CD4-positive, alpha-beta T cell (primary cell): ENCODE data around the gene PNPLA1. TPM values are rescaled to one million over a fixed set of nuclear protein-coding genes. Genes with fewer than 3 reads are reported as not detected.

Experiments used
- ATAC-seq: fragments of 200-7000 bp; cut with Tn5 transposase; one replicate; pipeline ENCODE4 v1.10.0; 2022; ENCODE audit warnings: mild to moderate bottlenecking; ENCODE audit not compliant: poor library complexity
- CTCF ChIA-PET: fragments of 350-600 bp; sonication (Branson Sonifier 250); formaldehyde crosslinking; loops from one replicate; lab custom pipeline; 2021; ENCODE audit warnings: antibody characterized with exemption, inconsistent platforms; lab: Charles Lee
- POLR2A ChIA-PET: fragments of 350-600 bp; sonication (Branson Sonifier 250); formaldehyde crosslinking; loops from one replicate; lab custom pipeline; 2021; ENCODE audit warnings: antibody characterized with exemption, inconsistent platforms; lab: Charles Lee
- DNase-seq, 14 experiments: peaks; one replicate each; pipeline ENCODE4 v3.0.0-alpha.2; 2013 to 2020; ENCODE audit warnings: mixed read lengths in 2 of 14
- H3K27ac ChIP-seq, 2 donors: one replicate each; pipeline versions ENCODE4 v1.5.1 to v1.7.0; 2013; ENCODE audit warnings: low read length in 2 of 2, low read depth in 1 of 2, mild to moderate bottlenecking in 1 of 2
- H3K27me3 ChIP-seq, 2 experiments: 1 replicate in 1 of 2; 2 replicates in 1 of 2; pipeline versions ENCODE4 v1.6.1 to v1.7.0; 2013; ENCODE audit warnings: low read length in 2 of 2, control low read depth in 1 of 2, mild to moderate bottlenecking in 1 of 2, moderate library complexity in 1 of 2; ENCODE audit not compliant: insufficient read depth in 2 of 2, control insufficient read depth in 1 of 2
- H3K36me3 ChIP-seq: one replicate; pipeline ENCODE4 v1.6.1; 2013; ENCODE audit warnings: low read length, control low read depth; ENCODE audit not compliant: insufficient read depth
- H3K4me1 ChIP-seq: one replicate; pipeline ENCODE4 v1.6.1; 2013; ENCODE audit warnings: low read length, control low read depth; ENCODE audit not compliant: insufficient read depth
- H3K4me3 ChIP-seq: one replicate; pipeline ENCODE4 v1.5.1; 2013; ENCODE audit warnings: mild to moderate bottlenecking, low read length, moderate library complexity
- H3K9me3 ChIP-seq, 2 experiments: 1 replicate in 1 of 2; 2 replicates in 1 of 2; pipeline versions ENCODE4 v1.6.1 to v1.7.0; 2013; ENCODE audit warnings: low read length in 2 of 2, mild to moderate bottlenecking in 2 of 2, control low read depth in 1 of 2, moderate library complexity in 1 of 2; ENCODE audit not compliant: control insufficient read depth in 1 of 2, insufficient read depth in 1 of 2
- H3K27ac Mint-ChIP-seq: one replicate; pipeline ENCODE4 v1.8.0; 2020; ENCODE audit warnings: mixed read lengths
- H3K27me3 Mint-ChIP-seq: one replicate; pipeline ENCODE4 v1.8.0; 2021; ENCODE audit warnings: mixed read lengths
- H3K36me3 Mint-ChIP-seq: one replicate; pipeline ENCODE4 v1.8.0; 2021; ENCODE audit warnings: low read depth, mixed read lengths
- H3K4me1 Mint-ChIP-seq: one replicate; pipeline ENCODE4 v1.8.0; 2021; ENCODE audit warnings: low read depth, mixed read lengths
- H3K4me3 Mint-ChIP-seq: one replicate; pipeline ENCODE4 v1.8.0; 2020; ENCODE audit warnings: mild to moderate bottlenecking, mixed read lengths
- H3K9me3 Mint-ChIP-seq: one replicate; pipeline ENCODE4 v1.8.0; 2020; ENCODE audit warnings: mixed read lengths
- intact Hi-C, 2 experiments: fragments of 100-400 bp; cut with DNase I in 1 of 2; cut with micrococcal nuclease in 1 of 2; formaldehyde crosslinking; loops; one replicate each; pipeline versions ENCODE4 v1.15.1 to v1.9.0; 2023 to 2025; cut with DNase I, micrococcal nuclease
- total RNA-seq, 174 experiments: library from RNA in 2 of 174; stranded (reverse) in 2 of 174; gene quantifications; one replicate each; pipeline ENCODE4 v1.2.3 and lab custom pipeline; 2021 to 2026
- TF ChIP-seq, protein P1 (sequence below): fragments of 200-600 bp; IDR thresholded peaks from one replicate; pipeline ENCODE4 v1.8.0; 2022; ENCODE audit warnings: antibody characterized with exemption, mild to moderate bottlenecking

The PNPLA1 gene
- total RNA-seq, 2 experiments from 2014 or later, result 0.17 TPM; not detected in 1

DNA sequence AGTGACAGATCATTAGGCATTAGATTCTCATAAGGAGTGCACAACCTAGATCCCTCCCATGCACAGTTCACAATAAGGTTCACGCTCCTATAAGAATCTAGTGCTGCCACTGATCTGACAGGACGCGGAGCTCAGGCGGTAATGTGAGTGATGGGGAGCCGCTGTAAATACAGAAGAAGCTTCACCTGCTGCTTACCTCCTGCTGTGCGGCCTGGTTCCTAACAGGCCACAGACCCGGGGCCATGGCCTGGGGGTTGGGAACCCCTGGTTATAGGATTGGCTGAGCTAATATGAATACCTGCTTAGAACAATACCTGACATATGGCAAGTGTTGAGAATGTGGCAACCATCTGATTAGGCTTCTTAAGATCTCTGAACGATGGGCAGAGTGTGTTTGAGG lies 2.4 kb downstream of the PNPLA1 start:
- H3K4me3 ChIP-seq, result no peak overlapping the region
- Mint-ChIP-seq H3K4me3 (no peak overlapping the region), H3K27ac (no peak overlapping the region), H3K27me3 (peaks cover 27% of the 10 kb centered on the region), H3K4me1 (no peaks in the 10 kb centered on the region), H3K9me3 (no peaks in the 10 kb centered on the region), H3K36me3 (no peaks in the 10 kb centered on the region)
- no peak for ATAC-seq
- ChIA-PET POLR2A (no interaction called here), CTCF (interaction anchor here (1.3 kb wide), 1 partner anchor 30 kb away, joined by 3 read pairs; no protein-coding TSS in a partner anchor)
- H3K9me3 ChIP-seq, result peaks cover 0 to 1% of the 10 kb centered on the region in 2 experiments
- H3K36me3 ChIP-seq, result no peaks in the 10 kb centered on the region
- no peak overlapping the region for H3K27ac ChIP-seq
- TF ChIP-seq, protein P1, sequence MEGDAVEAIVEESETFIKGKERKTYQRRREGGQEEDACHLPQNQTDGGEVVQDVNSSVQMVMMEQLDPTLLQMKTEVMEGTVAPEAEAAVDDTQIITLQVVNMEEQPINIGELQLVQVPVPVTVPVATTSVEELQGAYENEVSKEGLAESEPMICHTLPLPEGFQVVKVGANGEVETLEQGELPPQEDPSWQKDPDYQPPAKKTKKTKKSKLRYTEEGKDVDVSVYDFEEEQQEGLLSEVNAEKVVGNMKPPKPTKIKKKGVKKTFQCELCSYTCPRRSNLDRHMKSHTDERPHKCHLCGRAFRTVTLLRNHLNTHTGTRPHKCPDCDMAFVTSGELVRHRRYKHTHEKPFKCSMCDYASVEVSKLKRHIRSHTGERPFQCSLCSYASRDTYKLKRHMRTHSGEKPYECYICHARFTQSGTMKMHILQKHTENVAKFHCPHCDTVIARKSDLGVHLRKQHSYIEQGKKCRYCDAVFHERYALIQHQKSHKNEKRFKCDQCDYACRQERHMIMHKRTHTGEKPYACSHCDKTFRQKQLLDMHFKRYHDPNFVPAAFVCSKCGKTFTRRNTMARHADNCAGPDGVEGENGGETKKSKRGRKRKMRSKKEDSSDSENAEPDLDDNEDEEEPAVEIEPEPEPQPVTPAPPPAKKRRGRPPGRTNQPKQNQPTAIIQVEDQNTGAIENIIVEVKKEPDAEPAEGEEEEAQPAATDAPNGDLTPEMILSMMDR, result no peak
- intact Hi-C loops, result no loop called here
- no peaks in the 10 kb centered on the region for H3K4me1 ChIP-seq
- peaks cover 0 to 5% of the 10 kb centered on the region in 2 experiments for H3K27me3 ChIP-seq
- DNase-seq, result no peak

DNA sequence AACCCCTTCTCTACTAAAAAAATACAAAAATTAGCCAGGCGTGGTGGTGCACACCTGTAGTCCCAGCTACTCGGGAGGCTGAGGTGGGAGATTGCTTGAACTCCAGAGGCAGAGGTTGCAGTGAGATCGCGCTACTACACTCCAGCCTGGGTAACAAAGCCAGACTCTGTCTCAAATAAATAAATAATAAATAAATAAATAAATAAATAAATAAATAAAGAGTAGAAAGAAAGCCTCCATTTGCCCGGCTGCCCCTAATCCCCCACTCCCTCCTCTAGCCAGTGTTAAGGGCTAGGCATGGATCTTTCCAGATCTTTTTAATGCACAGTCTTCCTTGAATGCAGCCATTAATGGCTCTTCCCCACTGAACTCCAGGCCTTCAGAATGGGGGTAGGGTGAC lies 3.2 kb downstream of the PNPLA1 start:
- Mint-ChIP-seq H3K4me3 (no peak overlapping the region), H3K27ac (no peak overlapping the region), H3K4me1 (no peaks in the 10 kb centered on the region), H3K9me3 (no peaks in the 10 kb centered on the region), H3K36me3 (no peaks in the 10 kb centered on the region), H3K27me3 (peaks cover 28% of the 10 kb centered on the region)
- ChIA-PET CTCF (no interaction called here), POLR2A (no interaction called here)
- Histone ChIP-seq H3K4me3 (no peak overlapping the region), H3K4me1 (no peaks in the 10 kb centered on the region), H3K36me3 (no peaks in the 10 kb centered on the region), H3K27ac (no peak overlapping the region), H3K9me3 (no peaks in the 10 kb centered on the region), H3K27me3 (peaks cover 0 to 5% of the 10 kb centered on the region in 2 experiments)
- TF ChIP-seq, protein P1, result no peak
- DNase-seq, result no peak
- no peak for ATAC-seq
- intact Hi-C loops, result no loop called here

DNA sequence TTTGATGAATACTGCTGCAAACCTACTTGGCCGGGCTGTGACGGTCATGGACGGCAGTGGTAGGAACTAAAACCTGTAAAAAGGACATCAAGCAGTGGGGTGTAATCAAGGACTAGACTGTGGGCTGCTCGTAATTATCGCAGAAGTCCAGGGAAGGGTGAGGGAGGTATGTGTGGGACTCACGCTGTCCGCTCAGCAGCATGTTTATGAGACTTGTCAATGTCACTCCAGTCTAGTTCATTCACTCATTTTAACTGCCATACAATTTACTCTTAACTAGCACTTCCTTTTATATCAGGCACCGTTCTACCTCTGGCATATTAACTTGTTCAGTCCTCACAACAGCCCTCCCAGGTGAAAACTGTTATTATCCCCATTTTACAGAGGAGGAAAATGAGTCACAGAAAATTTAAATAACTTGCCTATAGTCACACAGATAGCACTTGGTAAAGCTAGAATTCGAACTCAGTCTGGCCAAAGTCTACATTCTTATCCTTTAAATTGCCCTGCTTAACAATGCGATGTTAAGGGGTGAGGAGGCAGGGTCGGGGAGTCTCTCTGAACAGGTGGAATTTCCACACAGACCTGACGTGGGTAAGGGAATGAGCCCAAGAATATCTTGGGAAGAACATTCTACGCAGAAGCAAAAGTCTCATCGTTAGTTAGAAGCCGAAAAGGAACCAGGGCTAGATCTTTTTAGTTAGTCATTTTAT lies 4.1 kb downstream of the PNPLA1 start:
- intact Hi-C loops, result no loop called here

More for the DNA sequence above, 4.1 kb downstream of the PNPLA1 start:
- Mint-ChIP-seq H3K27me3 (peaks cover 32% of the 10 kb centered on the region), H3K9me3 (no peaks in the 10 kb centered on the region), H3K36me3 (no peaks in the 10 kb centered on the region), H3K4me3 (no peak overlapping the region), H3K4me1 (no peaks in the 10 kb centered on the region), H3K27ac (no peak overlapping the region)
- H3K4me1 ChIP-seq, result no peaks in the 10 kb centered on the region
- TF ChIP-seq, protein P1, result no peak
- peaks cover 0 to 5% of the 10 kb centered on the region in 2 experiments for H3K27me3 ChIP-seq
- ATAC-seq, result no peak
- no peaks in the 10 kb centered on the region for H3K36me3 ChIP-seq
- ChIA-PET CTCF (no interaction called here), POLR2A (no interaction called here)
- no peak overlapping the region for H3K27ac ChIP-seq
- no peaks in the 10 kb centered on the region for H3K9me3 ChIP-seq
- DNase-seq, result no peak
- no peak overlapping the region for H3K4me3 ChIP-seq
